Mesendoderm (in vitro differentiated cells): Measurements from ENCODE around the gene SHROOM3.
"Not testable (repeated sequence)": the region's sequence is repeated elsewhere in the genome, so short reads cannot be mapped to it uniquely, and the experiment has no call there.

Source experiments
- DNase-seq: peaks from one replicate; pipeline ENCODE4 v3.0.0; 2013
- H2AK5ac ChIP-seq: 2 replicates; pipeline ENCODE4 v1.6.1; 2013; ENCODE audit warnings: low read length, inconsistent platforms
- H2BK120ac ChIP-seq: 2 replicates; pipeline ENCODE4 v1.6.1; 2013; ENCODE audit warnings: low read depth, mild to moderate bottlenecking, low read length, moderate library complexity, mixed read lengths
- H2BK15ac ChIP-seq: replicated peaks from 2 replicates; pipeline ENCODE4 v1.6.1; 2013; ENCODE audit warnings: low read depth, mild to moderate bottlenecking, moderate library complexity
- H2BK5ac ChIP-seq: 2 replicates; pipeline ENCODE4 v1.6.1; 2013; ENCODE audit warnings: low read length, inconsistent platforms
- H3K18ac ChIP-seq: 2 replicates; pipeline ENCODE4 v1.6.1; 2013; ENCODE audit warnings: mild to moderate bottlenecking, low read length, mixed read lengths
- H3K23ac ChIP-seq: one replicate; pipeline ENCODE4 v1.6.1; 2013; ENCODE audit warnings: low read length
- H3K27ac ChIP-seq: 2 replicates; pipeline ENCODE4 v1.5.1; 2013; ENCODE audit warnings: low read depth, mild to moderate bottlenecking, inconsistent platforms, low read length, moderate library complexity
- H3K27me3 ChIP-seq: 2 replicates; pipeline ENCODE4 v1.6.1; 2013; ENCODE audit warnings: low read length, control low read depth, mild to moderate bottlenecking, inconsistent platforms; ENCODE audit not compliant: insufficient read depth, poor library complexity
- H3K36me3 ChIP-seq: 2 replicates; pipeline ENCODE4 v1.6.1; 2013; ENCODE audit warnings: low read length, inconsistent platforms; ENCODE audit not compliant: control insufficient read depth, insufficient read depth
- H3K4ac ChIP-seq: one replicate; pipeline ENCODE4 v1.6.1; 2013; ENCODE audit warnings: low read depth, mild to moderate bottlenecking, low read length, moderate library complexity
- H3K4me1 ChIP-seq: 2 replicates; pipeline ENCODE4 v1.6.1; 2013; ENCODE audit warnings: low read depth, low read length, inconsistent platforms; ENCODE audit not compliant: control insufficient read depth
- H3K4me2 ChIP-seq: 2 replicates; pipeline ENCODE4 v1.6.1; 2013; ENCODE audit warnings: low read length
- H3K4me3 ChIP-seq: 2 replicates; pipeline ENCODE4 v1.5.1; 2013; ENCODE audit warnings: mild to moderate bottlenecking, low read length
- H3K56ac ChIP-seq: one replicate; pipeline ENCODE4 v1.6.1; 2013; ENCODE audit warnings: low read length
- H3K79me1 ChIP-seq: 2 replicates; pipeline ENCODE4 v1.6.1; 2013; ENCODE audit warnings: low read length, inconsistent platforms
- H3K79me2 ChIP-seq: 2 replicates; pipeline ENCODE4 v1.6.1; 2013; ENCODE audit warnings: mild to moderate bottlenecking, low read length; ENCODE audit not compliant: control insufficient read depth, insufficient read depth
- H3K9ac ChIP-seq: 2 replicates; pipeline ENCODE4 v1.6.1; 2013; ENCODE audit warnings: low read length, inconsistent platforms
- H4K5ac ChIP-seq: one replicate; pipeline ENCODE4 v1.6.1; 2013; ENCODE audit warnings: low read length
- H4K8ac ChIP-seq: one replicate; pipeline ENCODE4 v1.6.1; 2013; ENCODE audit warnings: low read depth, mild to moderate bottlenecking, control low read depth, low read length, moderate library complexity
- WGBS: extraction: QIAGEN DNeasy Blood & Tissue Kit; methylation state at CpG from one replicate; pipeline ENCODE4 v1.1.7; 2013; ENCODE audit warnings: low lambda C conversion rate, missing lambda C conversion rate; ENCODE audit not compliant: insufficient coverage; ENCODE audit errors: extremely low coverage; 5-methylcytosine and 5-hydroxymethylcytosine counted together

SHROOM3 gene

GRCh38 chr4:76606645-76607265 is 171.7 kb downstream of the SHROOM3 start:
- Histone ChIP-seq H2BK5ac (no peak overlapping the region), H3K4me2 (no peak overlapping the region), H3K4me3 (no peak overlapping the region), H3K27me3 (no peaks in the 10 kb centered on the region), H3K23ac (no peak overlapping the region), H3K18ac (no peak overlapping the region), H4K5ac (no peak overlapping the region), H3K79me2 (no peaks in the 10 kb centered on the region), H3K9ac (no peak overlapping the region), H4K8ac (no peak overlapping the region), H2BK15ac (no peak overlapping the region), H2BK120ac (no peak overlapping the region), H2AK5ac (no peak overlapping the region), H3K4ac (no peak overlapping the region), H3K79me1 (no peaks in the 10 kb centered on the region), H3K27ac (no peak overlapping the region), H3K4me1 (peaks cover 7% of the 10 kb centered on the region), H3K56ac (no peak overlapping the region), H3K36me3 (no peaks in the 10 kb centered on the region)
- no CpG with 5 or more reads among the region's 1 CpG for WGBS
- no peak for DNase-seq

DNA sequence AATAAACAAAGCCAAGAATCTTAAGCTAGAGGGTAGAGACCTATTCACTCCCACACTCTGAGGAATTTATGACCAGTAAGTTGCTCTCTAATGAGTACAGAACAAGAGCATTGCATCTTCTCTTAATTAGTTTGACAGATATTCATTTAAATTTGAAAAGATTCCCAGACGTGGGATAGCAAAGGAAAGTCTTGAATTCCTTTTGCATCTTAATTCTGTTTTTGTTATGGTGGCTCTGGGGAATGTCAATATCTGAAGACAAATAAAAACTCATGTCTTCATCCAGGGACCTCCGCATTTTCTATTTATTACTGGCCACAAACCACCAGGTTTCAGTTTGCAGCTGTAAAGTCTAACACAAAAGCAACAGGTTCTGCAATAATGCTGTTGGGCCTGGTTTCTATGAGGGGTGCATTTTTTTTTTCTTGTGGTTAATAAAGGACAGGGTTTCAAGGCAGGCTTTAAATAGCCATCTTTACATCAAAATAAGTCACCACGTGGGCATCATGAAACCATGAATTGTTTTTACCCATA is 172.3 kb downstream of the SHROOM3 start:
- peaks cover 7% of the 10 kb centered on the region for H3K4me1 ChIP-seq
- no peak overlapping the region for H3K4ac ChIP-seq
- H3K4me3 ChIP-seq: no peak overlapping the region
- no peak overlapping the region for H3K23ac ChIP-seq
- H3K9ac ChIP-seq: no peak overlapping the region
- no peaks in the 10 kb centered on the region for H3K79me2 ChIP-seq
- H3K79me1 ChIP-seq: no peaks in the 10 kb centered on the region
- no peak overlapping the region for H2BK120ac ChIP-seq
- no peak overlapping the region for H2BK5ac ChIP-seq
- no peak for DNase-seq
- H3K18ac ChIP-seq: no peak overlapping the region
- H2BK15ac ChIP-seq: no peak overlapping the region
- no peaks in the 10 kb centered on the region for H3K36me3 ChIP-seq
- H3K27me3 ChIP-seq: no peaks in the 10 kb centered on the region
- H2AK5ac ChIP-seq: no peak overlapping the region
- H4K5ac ChIP-seq: no peak overlapping the region
- H3K56ac ChIP-seq: no peak overlapping the region
- no peak overlapping the region for H4K8ac ChIP-seq
- WGBS: no CpG with 5 or more reads among the region's 3 CpGs
- H3K27ac ChIP-seq: no peak overlapping the region
- H3K4me2 ChIP-seq: no peak overlapping the region

- H3K4me3 ChIP-seq: no peak overlapping the region
- peaks cover 7% of the 10 kb centered on the region for H3K4me1 ChIP-seq
- H3K4ac ChIP-seq: no peak overlapping the region
- H2BK5ac ChIP-seq: no peak overlapping the region
- no peak overlapping the region for H4K8ac ChIP-seq
- DNase-seq: no peak
- no peak overlapping the region for H3K4me2 ChIP-seq
- no peak overlapping the region for H2AK5ac ChIP-seq
- H3K27ac ChIP-seq: no peak overlapping the region
- no peaks in the 10 kb centered on the region for H3K79me2 ChIP-seq
- H3K23ac ChIP-seq: no peak overlapping the region
- H2BK120ac ChIP-seq: no peak overlapping the region
- H2BK15ac ChIP-seq: no peak overlapping the region
- H3K9ac ChIP-seq: no peak overlapping the region
- H3K79me1 ChIP-seq: no peaks in the 10 kb centered on the region
- H4K5ac ChIP-seq: no peak overlapping the region
- no CpG with 5 or more reads among the region's 1 CpG for WGBS
- H3K56ac ChIP-seq: no peak overlapping the region
- H3K18ac ChIP-seq: no peak overlapping the region
- H3K36me3 ChIP-seq: no peaks in the 10 kb centered on the region
- H3K27me3 ChIP-seq: no peaks in the 10 kb centered on the region
These were observed 172.8 kb downstream of the SHROOM3 start for GRCh38 chr4:76607846-76608245.

GRCh38 chr4:76608549-76608948 is 173.5 kb downstream of the SHROOM3 start:
- not testable (repeated sequence) for H3K79me1 ChIP-seq, H2BK5ac ChIP-seq, H3K27ac ChIP-seq, H2AK5ac ChIP-seq, H3K27me3 ChIP-seq, H2BK15ac ChIP-seq, DNase-seq, H3K4me1 ChIP-seq, H3K4me3 ChIP-seq, H3K4me2 ChIP-seq, H4K8ac ChIP-seq, H3K23ac ChIP-seq, H3K79me2 ChIP-seq, H3K9ac ChIP-seq, H3K56ac ChIP-seq, H2BK120ac ChIP-seq, H3K36me3 ChIP-seq, H4K5ac ChIP-seq, H3K18ac ChIP-seq, H3K4ac ChIP-seq

GRCh38 chr4:76610751-76611547 is 175.9 kb downstream of the SHROOM3 start:
- H2BK120ac ChIP-seq: no peak overlapping the region
- peak overlapping the region; percentile 10 for H3K9ac ChIP-seq
- DNase-seq: peak; percentile 68
- no peak overlapping the region for H3K23ac ChIP-seq
- no peak overlapping the region for H3K4me3 ChIP-seq
- H3K36me3 ChIP-seq: no peaks in the 10 kb centered on the region
- no peak overlapping the region for H2AK5ac ChIP-seq
- peak overlapping the region; percentile 45 for H3K56ac ChIP-seq
- H3K18ac ChIP-seq: peak overlapping the region; percentile 72
- no peak overlapping the region for H2BK15ac ChIP-seq
- H3K4me1 ChIP-seq: peaks cover 7% of the 10 kb centered on the region
- H3K4me2 ChIP-seq: no peak overlapping the region
- no peak overlapping the region for H3K4ac ChIP-seq
- H3K27me3 ChIP-seq: no peaks in the 10 kb centered on the region
- H3K79me1 ChIP-seq: no peaks in the 10 kb centered on the region
- no peaks in the 10 kb centered on the region for H3K79me2 ChIP-seq
- H4K8ac ChIP-seq: no peak overlapping the region
- no peak overlapping the region for H4K5ac ChIP-seq
- no CpG with 5 or more reads among the region's 8 CpGs for WGBS
- H3K27ac ChIP-seq: no peak overlapping the region
- no peak overlapping the region for H2BK5ac ChIP-seq
